GM12872 (cell line): ENCODE measurements around the gene MSX2.

Source experiments
- CTCF ChIP-seq: IDR thresholded peaks from 3 replicates; pipeline ENCODE4 v1.5.1; 2011; ENCODE audit warnings: low read depth, mild to moderate bottlenecking, low read length, moderate library complexity; ENCODE audit not compliant: insufficient read depth

Gene MSX2

GRCh38 chr5:174719793-174720611 is 4.4 kb upstream of the MSX2 start:
- TF ChIP-seq CTCF, result no peak

DNA sequence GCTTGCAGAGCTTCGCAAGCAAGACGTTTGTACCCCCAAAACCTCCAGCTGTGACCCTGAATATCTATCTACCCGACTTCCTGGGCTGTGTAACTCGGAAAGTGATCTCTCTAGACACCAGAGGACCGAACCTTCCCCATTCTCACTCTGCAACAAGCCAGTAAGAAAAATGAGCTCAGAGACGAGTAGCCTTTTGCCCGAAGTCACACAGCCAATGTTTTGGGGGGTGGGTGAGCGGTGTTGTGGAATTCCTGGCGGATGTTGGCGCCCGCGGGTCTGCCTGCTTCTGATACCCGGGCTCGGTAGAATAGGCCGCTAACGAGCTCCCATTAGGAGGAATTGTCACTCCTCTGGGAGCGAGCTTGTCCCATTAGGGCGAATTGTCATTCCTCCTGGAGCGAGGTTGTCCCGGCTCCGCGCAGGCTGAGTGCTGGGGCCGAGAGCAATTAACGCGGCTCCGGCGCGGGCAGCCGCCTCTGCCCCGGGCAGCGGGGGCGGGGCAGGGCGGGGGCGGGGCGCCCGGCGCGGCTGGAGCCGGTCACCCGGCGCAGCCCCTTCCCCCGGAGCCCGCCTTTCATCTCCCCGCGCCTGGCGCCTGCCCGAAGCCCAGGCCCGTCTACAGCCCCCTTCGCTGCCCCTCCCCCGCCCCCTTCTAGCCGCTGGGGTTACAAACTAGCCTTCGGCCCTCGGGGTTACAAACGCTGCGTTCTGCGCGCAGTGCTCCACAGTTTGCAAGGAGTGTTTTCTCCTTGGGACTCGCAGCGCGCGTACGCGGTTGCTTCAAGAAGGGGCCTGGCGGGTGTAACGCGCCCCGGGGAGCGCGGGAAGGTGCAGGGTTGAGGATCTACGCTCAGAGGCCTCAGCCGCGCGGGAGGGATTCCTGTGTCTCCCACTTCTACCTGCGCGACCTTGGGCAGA is 3.5 kb upstream of the MSX2 start:
- no peak for TF ChIP-seq CTCF

- TF ChIP-seq CTCF, result no peak
Measured at GRCh38 chr5:174721530-174722432, 2.6 kb upstream of the MSX2 start.

DNA sequence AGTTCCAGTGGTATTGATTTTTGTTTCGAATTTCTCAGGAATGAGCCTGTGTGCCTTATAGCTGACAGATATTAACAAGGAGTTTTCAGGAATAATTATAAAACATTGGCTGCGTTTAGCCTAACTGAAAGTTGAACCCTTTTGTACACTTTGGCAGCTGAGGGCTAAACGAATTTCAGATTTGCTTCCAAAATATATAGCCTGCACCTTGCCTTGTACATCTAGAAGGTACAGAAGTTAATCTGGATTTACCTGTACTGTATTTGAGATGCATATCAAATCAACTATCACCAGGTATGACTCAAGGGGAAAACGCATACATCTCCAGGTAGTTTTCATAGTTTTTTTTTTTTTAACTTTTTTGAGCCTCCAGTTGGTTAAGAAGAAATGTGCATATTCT is 1.9 kb upstream of the MSX2 start:
- TF ChIP-seq CTCF, result no peak

- no peak for TF ChIP-seq CTCF
Measured at GRCh38 chr5:174723315-174723978, 935 bp upstream of the MSX2 start.

DNA sequence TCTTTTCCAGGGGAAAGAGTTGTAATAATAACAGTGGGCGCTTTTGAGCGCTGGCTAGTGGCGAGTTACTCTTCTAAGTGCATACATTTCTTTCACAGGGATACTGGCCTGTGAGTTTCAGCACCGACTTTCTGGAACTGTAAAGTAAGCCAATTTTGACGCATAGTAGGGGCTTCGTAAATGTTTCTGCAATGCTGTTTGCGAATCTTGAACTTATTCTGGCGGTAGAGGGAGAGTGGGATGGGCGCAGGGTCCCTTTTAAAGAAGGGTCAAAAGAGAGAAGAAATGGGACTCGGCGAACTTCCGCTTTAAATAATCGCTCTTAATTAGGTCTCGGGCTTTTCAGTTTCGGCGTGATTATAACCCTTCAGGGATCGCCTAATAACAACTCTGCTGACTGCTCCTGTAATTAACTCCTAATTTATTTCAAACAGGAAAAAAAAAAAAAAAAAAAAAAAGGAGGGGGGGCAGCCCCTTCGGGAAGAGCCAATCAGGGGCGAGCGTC is 351 bp upstream of the MSX2 start:
- TF ChIP-seq CTCF, result no peak
